CD4-positive, alpha-beta T cell (primary cell): ENCODE measurements around the gene TRIM4. TPM values are rescaled to one million over a fixed set of nuclear protein-coding genes. Genes with fewer than 3 reads are reported as not detected.

Experiments
- ATAC-seq: fragments of 200-7000 bp; cut with Tn5 transposase; one replicate; pipeline ENCODE4 v1.10.0; 2022; ENCODE audit warnings: mild to moderate bottlenecking; ENCODE audit not compliant: poor library complexity
- CTCF ChIA-PET: fragments of 350-600 bp; sonication (Branson Sonifier 250); formaldehyde crosslinking; loops from one replicate; lab custom pipeline; 2021; ENCODE audit warnings: antibody characterized with exemption, inconsistent platforms; lab: Charles Lee
- POLR2A ChIA-PET: fragments of 350-600 bp; sonication (Branson Sonifier 250); formaldehyde crosslinking; loops from one replicate; lab custom pipeline; 2021; ENCODE audit warnings: antibody characterized with exemption, inconsistent platforms; lab: Charles Lee
- DNase-seq, 14 experiments: peaks; one replicate each; pipeline ENCODE4 v3.0.0-alpha.2; 2013 to 2020; ENCODE audit warnings: mixed read lengths in 2 of 14
- H3K27ac ChIP-seq, 2 donors: one replicate each; pipeline versions ENCODE4 v1.5.1 to v1.7.0; 2013; ENCODE audit warnings: low read length in 2 of 2, low read depth in 1 of 2, mild to moderate bottlenecking in 1 of 2
- H3K27me3 ChIP-seq, 2 experiments: 1 replicate in 1 of 2; 2 replicates in 1 of 2; pipeline versions ENCODE4 v1.6.1 to v1.7.0; 2013; ENCODE audit warnings: low read length in 2 of 2, control low read depth in 1 of 2, mild to moderate bottlenecking in 1 of 2, moderate library complexity in 1 of 2; ENCODE audit not compliant: insufficient read depth in 2 of 2, control insufficient read depth in 1 of 2
- H3K36me3 ChIP-seq: one replicate; pipeline ENCODE4 v1.6.1; 2013; ENCODE audit warnings: low read length, control low read depth; ENCODE audit not compliant: insufficient read depth
- H3K4me1 ChIP-seq: one replicate; pipeline ENCODE4 v1.6.1; 2013; ENCODE audit warnings: low read length, control low read depth; ENCODE audit not compliant: insufficient read depth
- H3K4me3 ChIP-seq: one replicate; pipeline ENCODE4 v1.5.1; 2013; ENCODE audit warnings: mild to moderate bottlenecking, low read length, moderate library complexity
- H3K9me3 ChIP-seq, 2 experiments: 1 replicate in 1 of 2; 2 replicates in 1 of 2; pipeline versions ENCODE4 v1.6.1 to v1.7.0; 2013; ENCODE audit warnings: low read length in 2 of 2, mild to moderate bottlenecking in 2 of 2, control low read depth in 1 of 2, moderate library complexity in 1 of 2; ENCODE audit not compliant: control insufficient read depth in 1 of 2, insufficient read depth in 1 of 2
- H3K27ac Mint-ChIP-seq: one replicate; pipeline ENCODE4 v1.8.0; 2020; ENCODE audit warnings: mixed read lengths
- H3K27me3 Mint-ChIP-seq: one replicate; pipeline ENCODE4 v1.8.0; 2021; ENCODE audit warnings: mixed read lengths
- H3K36me3 Mint-ChIP-seq: one replicate; pipeline ENCODE4 v1.8.0; 2021; ENCODE audit warnings: low read depth, mixed read lengths
- H3K4me1 Mint-ChIP-seq: one replicate; pipeline ENCODE4 v1.8.0; 2021; ENCODE audit warnings: low read depth, mixed read lengths
- H3K4me3 Mint-ChIP-seq: one replicate; pipeline ENCODE4 v1.8.0; 2020; ENCODE audit warnings: mild to moderate bottlenecking, mixed read lengths
- H3K9me3 Mint-ChIP-seq: one replicate; pipeline ENCODE4 v1.8.0; 2020; ENCODE audit warnings: mixed read lengths
- CTCF ChIP-seq: fragments of 200-600 bp; IDR thresholded peaks from one replicate; pipeline ENCODE4 v1.8.0; 2022; ENCODE audit warnings: antibody characterized with exemption, mild to moderate bottlenecking
- intact Hi-C, 2 experiments: fragments of 100-400 bp; cut with DNase I in 1 of 2; cut with micrococcal nuclease in 1 of 2; formaldehyde crosslinking; loops; one replicate each; pipeline versions ENCODE4 v1.15.1 to v1.9.0; 2023 to 2025; cut with DNase I, micrococcal nuclease
- total RNA-seq, 174 experiments: library from RNA in 2 of 174; stranded (reverse) in 2 of 174; gene quantifications; one replicate each; pipeline ENCODE4 v1.2.3 and lab custom pipeline; 2021 to 2026

TRIM4 gene
- total RNA-seq, 2 experiments from 2014 or later: 22.8 to 23.1 TPM

GRCh38 chr7:99947608-99948007 is 28.3 kb upstream of the TRIM4 start:
- H3K27ac Mint-ChIP-seq: no peak overlapping the region
- H3K36me3 ChIP-seq: no peaks in the 10 kb centered on the region
- H3K27ac ChIP-seq: no peak overlapping the region
- H3K36me3 Mint-ChIP-seq: no peaks in the 10 kb centered on the region
- H3K4me3 Mint-ChIP-seq: no peak overlapping the region
- H3K4me3 ChIP-seq: no peak overlapping the region
- ChIA-PET POLR2A (interaction anchor here (1.3 kb wide), 1 partner anchor 28 kb away, joined by 3 read pairs; the partner anchor contains the start of gene TRIM4), CTCF (no interaction called here)
- H3K4me1 ChIP-seq: peaks cover 2% of the 10 kb centered on the region
- intact Hi-C loops: loop anchor here (2.0 kb wide), 1 partner anchor 19 kb away; the partner anchor contains the start of gene GJC3 (in 2 of the 2)
- H3K27me3 Mint-ChIP-seq: peaks cover 12% of the 10 kb centered on the region
- no peak for DNase-seq
- TF ChIP-seq CTCF: no peak
- H3K27me3 ChIP-seq: no peaks in the 10 kb centered on the region
- H3K9me3 Mint-ChIP-seq: no peaks in the 10 kb centered on the region
- H3K9me3 ChIP-seq: peaks cover 5 to 6% of the 10 kb centered on the region in 2 experiments
- H3K4me1 Mint-ChIP-seq: peaks cover 10% of the 10 kb centered on the region
- ATAC-seq: no peak

GRCh38 chr7:99944497-99945070 is 25.3 kb upstream of the TRIM4 start:
- no peak for TF ChIP-seq CTCF
- Histone ChIP-seq H3K9me3 (no peaks in the 10 kb centered on the region), H3K4me1 (peaks cover 2% of the 10 kb centered on the region), H3K4me3 (no peak overlapping the region), H3K27me3 (no peaks in the 10 kb centered on the region), H3K27ac (no peak overlapping the region), H3K36me3 (no peaks in the 10 kb centered on the region)
- Mint-ChIP-seq H3K4me1 (peaks cover 10% of the 10 kb centered on the region), H3K27me3 (peaks cover 18% of the 10 kb centered on the region), H3K4me3 (no peak overlapping the region), H3K27ac (no peak overlapping the region), H3K36me3 (no peaks in the 10 kb centered on the region), H3K9me3 (no peaks in the 10 kb centered on the region)
- POLR2A ChIA-PET: interaction anchor here (1.3 kb wide), 1 partner anchor 25 kb away, joined by 6 read pairs; the partner anchor contains the start of gene TRIM4
- no peak for DNase-seq
- CTCF ChIA-PET: no interaction called here
- no peak for ATAC-seq
- intact Hi-C loops: no loop called here

GRCh38 chr7:99943641-99944496 is 24.5 kb upstream of the TRIM4 start:
- no peaks in the 10 kb centered on the region for H3K36me3 ChIP-seq
- no peak overlapping the region for H3K4me3 ChIP-seq
- ATAC-seq (peak; percentile 14), DNase-seq (peak in 1 of 14 experiments; percentile 7)
- Mint-ChIP-seq H3K9me3 (peaks cover 5% of the 10 kb centered on the region), H3K27ac (no peak overlapping the region), H3K27me3 (peaks cover 22% of the 10 kb centered on the region), H3K36me3 (no peaks in the 10 kb centered on the region), H3K4me3 (peak overlapping the region; percentile 3), H3K4me1 (peaks cover 10% of the 10 kb centered on the region)
- TF ChIP-seq CTCF: no peak
- CTCF ChIA-PET: no interaction called here
- POLR2A ChIA-PET: interaction anchor here (1.3 kb wide), 1 partner anchor 24 kb away, joined by 6 read pairs; the partner anchor contains the start of gene TRIM4
- peaks cover 0 to 3% of the 10 kb centered on the region in 2 experiments for H3K27me3 ChIP-seq
- no peak overlapping the region for H3K27ac ChIP-seq
- intact Hi-C loops: no loop called here
- H3K4me1 ChIP-seq: peaks cover 2% of the 10 kb centered on the region
- no peaks in the 10 kb centered on the region for H3K9me3 ChIP-seq
